H1 (cell line): ENCODE results near the gene METTL1. TPM values are rescaled to one million over a fixed set of nuclear protein-coding genes. Genes with fewer than 3 reads are reported as not detected.
A peak's percentile ranks its signal among the peaks of the same experiment; 100 is the strongest.

ENCODE experiments used
- CTCF ChIA-PET: fragments of 300-600 bp; sonication (Branson Sonifier 250); formaldehyde crosslinking; loops from one replicate; lab custom pipeline; 2021; ENCODE audit not compliant: partially characterized antibody; lab: Charles Lee
- POLR2A ChIA-PET: fragments of 300-600 bp; sonication (Branson Sonifier 250); formaldehyde crosslinking; loops from one replicate; lab custom pipeline; 2021; ENCODE audit warnings: inconsistent platforms; ENCODE audit not compliant: partially characterized antibody; lab: Charles Lee
- DNase-seq, 2 experiments: peaks; one replicate each; pipeline versions ENCODE4 v3.0.0 to v3.0.0-alpha.2; 2010 to 2022; ENCODE audit warnings: low spot score in 2 of 2, low read depth in 1 of 2, mixed read lengths in 1 of 2
- FAIRE-seq: peaks from 2 replicates; lab custom pipeline; 2011; peaks lifted over from hg19 to GRCh38; lab: Jason Lieb, UNC
- H2AFZ ChIP-seq: 2 replicates; pipeline ENCODE4 v1.8.1; 2012; ENCODE audit warnings: low read length, inconsistent platforms
- H2AK5ac ChIP-seq: 2 replicates; pipeline ENCODE4 v1.6.1; 2013; ENCODE audit warnings: low read depth, low read length
- H2BK120ac ChIP-seq: replicated peaks from 2 replicates; pipeline ENCODE3; 2013; ENCODE audit warnings: low read depth, low read length, inconsistent platforms
- H2BK12ac ChIP-seq: 2 replicates; pipeline ENCODE4 v1.6.1; 2013; ENCODE audit warnings: low read depth, low read length
- H2BK15ac ChIP-seq: 2 replicates; pipeline ENCODE4 v1.6.1; 2013; ENCODE audit warnings: low read length
- H2BK20ac ChIP-seq: 2 replicates; pipeline ENCODE4 v1.6.1; 2013; ENCODE audit warnings: low read length
- H2BK5ac ChIP-seq: 2 replicates; pipeline ENCODE4 v1.6.1; 2013; ENCODE audit warnings: low read depth, low read length
- H3K14ac ChIP-seq: 2 replicates; pipeline ENCODE4 v1.6.1; 2013; ENCODE audit warnings: inconsistent platforms; ENCODE audit not compliant: insufficient read length
- H3K18ac ChIP-seq: 2 replicates; pipeline ENCODE4 v1.6.1; 2013; ENCODE audit warnings: low read length; ENCODE audit errors: extremely low read depth
- H3K23ac ChIP-seq: 2 replicates; pipeline ENCODE4 v1.6.1; 2013; ENCODE audit warnings: inconsistent platforms; ENCODE audit not compliant: insufficient read length
- H3K23me2 ChIP-seq: 2 replicates; pipeline ENCODE4 v1.6.1; 2013; ENCODE audit warnings: low read depth, low read length
- H3K27ac ChIP-seq: 2 replicates; pipeline ENCODE4 v1.6.1; 2011; ENCODE audit warnings: low read depth, low read length, inconsistent platforms
- H3K27me3 ChIP-seq, 4 experiments: replicated peaks in 1 of 4; 1 replicate in 1 of 4; 2 replicates in 3 of 4; pipeline versions ENCODE4 v1.6.1 to v1.8.1; 2011 to 2013; ENCODE audit warnings: low read length in 3 of 4, mild to moderate bottlenecking in 3 of 4, inconsistent platforms in 2 of 4, mixed read lengths in 2 of 4, moderate library complexity in 1 of 4; ENCODE audit not compliant: control insufficient read depth in 3 of 4, insufficient read depth in 3 of 4; ENCODE audit errors: extremely low read depth in 1 of 4
- H3K36me3 ChIP-seq, 4 experiments: 2 replicates each; pipeline versions ENCODE4 v1.6.1 to v1.8.1; 2011 to 2013; ENCODE audit warnings: mild to moderate bottlenecking in 4 of 4, low read length in 3 of 4, moderate library complexity in 2 of 4, control low read depth in 1 of 4, inconsistent platforms in 1 of 4; ENCODE audit not compliant: insufficient read depth in 4 of 4, control insufficient read depth in 2 of 4
- H3K4ac ChIP-seq: replicated peaks from 2 replicates; pipeline ENCODE3; 2013; ENCODE audit warnings: low read length, low read depth, mixed read lengths, inconsistent platforms; ENCODE audit not compliant: insufficient read length
- H3K4me1 ChIP-seq, 4 experiments: replicated peaks in 1 of 4; 1 replicate in 1 of 4; 2 replicates in 3 of 4; pipeline versions ENCODE4 v1.6.1 to v1.8.1; 2011 to 2013; ENCODE audit warnings: low read length in 3 of 4, inconsistent platforms in 2 of 4, mixed read lengths in 1 of 4; ENCODE audit not compliant: insufficient read depth in 4 of 4, control insufficient read depth in 3 of 4
- H3K4me2 ChIP-seq, 2 experiments: 2 replicates each; pipeline versions ENCODE4 v1.6.1 to v1.8.1; 2011 to 2013; ENCODE audit warnings: low read depth in 2 of 2, low read length in 2 of 2, control low read depth in 1 of 2, inconsistent platforms in 1 of 2, mild to moderate bottlenecking in 1 of 2; ENCODE audit not compliant: insufficient read depth in 1 of 2
- H3K4me3 ChIP-seq, 4 experiments: fragments of 200-600, 300-600 bp in 1 of 4; sonication (generic), shearing (Covaris generic), sonication (Bioruptor Twin) in 1 of 4; 2 replicates each; pipeline versions ENCODE4 v1.5.1 to v1.8.1; 2011 to 2016; ENCODE audit warnings: low read length in 4 of 4, low read depth in 3 of 4, control low read depth in 2 of 4, inconsistent platforms in 2 of 4, mild to moderate bottlenecking in 2 of 4, mixed read lengths in 1 of 4, moderate library complexity in 1 of 4; ENCODE audit not compliant: insufficient read depth in 2 of 4; ENCODE audit errors: extremely low read depth in 1 of 4
- H3K56ac ChIP-seq: replicated peaks from 2 replicates; pipeline ENCODE3; 2013; ENCODE audit warnings: low read depth, mild to moderate bottlenecking, mixed read lengths, low read length, inconsistent platforms; ENCODE audit not compliant: insufficient read length
- H3K79me1 ChIP-seq: 2 replicates; pipeline ENCODE4 v1.6.1; 2013; ENCODE audit warnings: low read depth, low read length, control low read depth
- H3K79me2 ChIP-seq, 2 experiments: 2 replicates each; pipeline versions ENCODE4 v1.6.1 to v1.8.1; 2012 to 2013; ENCODE audit warnings: low read length in 2 of 2, mild to moderate bottlenecking in 2 of 2, inconsistent platforms in 1 of 2; ENCODE audit not compliant: insufficient read depth in 2 of 2, control insufficient read depth in 1 of 2
- H3K9ac ChIP-seq, 4 experiments: replicated peaks in 1 of 4; 1 replicate in 1 of 4; 2 replicates in 3 of 4; pipeline versions ENCODE4 v1.6.1 to v1.8.1; 2011 to 2013; ENCODE audit warnings: low read depth in 3 of 4, low read length in 3 of 4, control low read depth in 2 of 4, mild to moderate bottlenecking in 2 of 4, moderate library complexity in 2 of 4, inconsistent platforms in 1 of 4; ENCODE audit errors: extremely low read depth in 1 of 4
- H3K9me3 ChIP-seq, 2 experiments: 2 replicates each; pipeline versions ENCODE4 v1.6.1 to v1.8.1; 2012 to 2013; ENCODE audit warnings: mild to moderate bottlenecking in 2 of 2, moderate library complexity in 2 of 2, control low read depth in 1 of 2, inconsistent platforms in 1 of 2, low read depth in 1 of 2, low read length in 1 of 2, mixed read lengths in 1 of 2; ENCODE audit not compliant: insufficient read depth in 2 of 2
- H4K20me1 ChIP-seq, 2 experiments: replicated peaks in 1 of 2; 2 replicates each; pipeline versions ENCODE3 to v1.8.1; 2011 to 2013; ENCODE audit warnings: inconsistent platforms in 2 of 2, low read length in 2 of 2, mild to moderate bottlenecking in 1 of 2; ENCODE audit not compliant: insufficient read depth in 2 of 2, control insufficient read depth in 1 of 2
- H4K5ac ChIP-seq: 2 replicates; pipeline ENCODE4 v1.6.1; 2013; ENCODE audit warnings: low read length, low read depth, mixed read lengths, inconsistent platforms; ENCODE audit not compliant: insufficient read length
- H4K8ac ChIP-seq: 2 replicates; pipeline ENCODE4 v1.8.0; 2013; ENCODE audit warnings: mild to moderate bottlenecking, moderate library complexity, low read length, inconsistent platforms; ENCODE audit not compliant: insufficient read depth; ENCODE audit errors: extremely low read depth
- H4K91ac ChIP-seq: replicated peaks from 2 replicates; pipeline ENCODE3; 2013; ENCODE audit warnings: low read length, mixed read lengths, inconsistent platforms; ENCODE audit not compliant: insufficient read length
- ATF3 ChIP-seq: IDR thresholded peaks from 2 replicates; pipeline ENCODE4 v1.6.1; 2011; ENCODE audit warnings: low read depth, mild to moderate bottlenecking, low read length; ENCODE audit not compliant: insufficient read depth
- BACH1 ChIP-seq: IDR thresholded peaks from 2 replicates; pipeline ENCODE4 v1.6.1; 2012; ENCODE audit warnings: low read length, improper control_type of control experiment
- EZH2 ChIP-seq: fragments of 200-600 bp; sonication (generic); IDR thresholded peaks from 2 replicates; pipeline ENCODE4 v1.7.1; 2012; ENCODE audit warnings: low read depth, mild to moderate bottlenecking, moderate library complexity, low read length, inconsistent platforms; ENCODE audit not compliant: severe bottlenecking
- JUN ChIP-seq: IDR thresholded peaks from 2 replicates; pipeline ENCODE4 v1.6.1; 2011; ENCODE audit warnings: low read depth, mild to moderate bottlenecking, improper control_type of control experiment, low read length
- JUND ChIP-seq: IDR thresholded peaks from 2 replicates; pipeline ENCODE4 v1.6.1; 2011; ENCODE audit warnings: mild to moderate bottlenecking, improper control_type of control experiment, low read length
- KDM1A ChIP-seq: fragments of 200-600, 300-600 bp; sonication (generic); IDR thresholded peaks from 2 replicates; pipeline ENCODE4 v1.7.1; 2016; ENCODE audit warnings: mild to moderate bottlenecking, low read length, borderline replicate concordance
- RNF2 ChIP-seq: fragments of 200-900, 300-1000 bp; sonication (generic); IDR thresholded peaks from 2 replicates; pipeline ENCODE4 v1.7.1; 2016; ENCODE audit warnings: borderline replicate concordance, low read depth, mild to moderate bottlenecking, antibody characterized with exemption, low read length; ENCODE audit not compliant: poor library complexity, severe bottlenecking; ENCODE audit errors: missing control alignments
- RXRA ChIP-seq: IDR thresholded peaks from 2 replicates; pipeline ENCODE4 v1.6.1; 2011; ENCODE audit warnings: low read depth, mild to moderate bottlenecking, low read length, moderate library complexity; ENCODE audit not compliant: insufficient read depth
- SUZ12 ChIP-seq: fragments of 200-600 bp; sonication (generic); IDR thresholded peaks from 2 replicates; pipeline ENCODE4 v1.6.1; 2012; ENCODE audit warnings: mild to moderate bottlenecking, inconsistent platforms, low read length, moderate library complexity, mixed read lengths
- TAF1 ChIP-seq: IDR thresholded peaks from 2 replicates; pipeline ENCODE4 v1.6.1; 2011; ENCODE audit warnings: mild to moderate bottlenecking, low read depth, low read length
- WGBS, 2 experiments: shearing (Covaris generic) in 1 of 2; methylation state at CpG; one replicate each; pipeline versions ENCODE4 v1.1.6 to v1.1.7; 2013 to 2015; ENCODE audit warnings: low lambda C conversion rate in 2 of 2, mixed read lengths in 2 of 2, inconsistent platforms in 1 of 2, low coverage in 1 of 2, missing lambda C conversion rate in 1 of 2; ENCODE audit not compliant: insufficient replicate concordance in 2 of 2, insufficient coverage in 1 of 2, insufficient read length in 1 of 2; ENCODE audit errors: extremely low coverage in 1 of 2, missing lambda C conversion rate in 1 of 2; 5-methylcytosine and 5-hydroxymethylcytosine counted together
- polyA plus RNA-seq, 7 experiments: library from polyadenylated mRNA; depleted of rRNA in 3 of 7; stranded (reverse) in 5 of 7; unstranded in 2 of 7; fragments of >200 nt in 5 of 7; fragments of 200-250 nt in 2 of 7; gene quantifications; 1 replicate in 5 of 7; 2 replicates in 1 of 7; 4 replicates in 1 of 7; pipeline versions ENCODE4 v1.2.1 to v1.2.3, GENCODE V29; 2011 to 2013; ENCODE audit warnings: missing spikeins in 2 of 7, mixed read lengths in 2 of 7
- total RNA-seq: library from RNA; stranded (reverse); fragmentation: NEBNext Ultra II Directional; extraction: Animal tissue kit (Norgen Biotek cat#: 25700); gene quantifications from 2 replicates; pipeline ENCODE4 v1.2.1, GENCODE V29; 2021

Gene METTL1
- total and polyA plus RNA-seq, 2 of the 8 experiments (the other 6 are each of a cell fraction or from before 2014, with no cell fraction given): 40.5 to 46.0 TPM

- Histone ChIP-seq H3K4me1 (peaks cover 6 to 29% (median 12%) of the 10 kb centered on the region in 4 experiments; a peak in 6 of 7 replicates), H3K9me3 (no peaks in the 10 kb centered on the region; a peak in 1 of 4 replicates), H4K91ac (no peak overlapping the region), H3K9ac (no peak overlapping the region), H3K79me2 (no peaks in the 10 kb centered on the region), H4K8ac (peak overlapping the region; percentile 52; the same call in 1 of the 2 replicates), H2BK20ac (no peak overlapping the region), H3K23ac (no peak overlapping the region), H3K4me3 (peak overlapping the region; percentile 26 to 76 (median 39); a peak in 7 of 8 replicates), H2BK12ac (peak overlapping the region; percentile 84; the same call in 1 of the 2 replicates), H3K27me3 (peaks cover 50 to 97% (median 92%) of the 10 kb centered on the region in 4 experiments), H4K5ac (no peak overlapping the region), H2BK120ac (no peak overlapping the region), H3K56ac (no peak overlapping the region), H2AK5ac (no peak overlapping the region), H2BK15ac (peak overlapping the region; percentile 92; the same call in 1 of the 2 replicates), H3K36me3 (peaks cover 0 to 6% (median 0%) of the 10 kb centered on the region in 4 experiments; a peak in 1 of 8 replicates), H4K20me1 (peaks cover 0 to 17% of the 10 kb centered on the region in 2 experiments), H3K27ac (no peak overlapping the region), H3K14ac (no peak overlapping the region), H3K4me2 (peak overlapping the region; percentile 79 to 93), H2BK5ac (no peak overlapping the region), H3K4ac (peak overlapping the region; percentile 75), H2AFZ (no peak overlapping the region), H3K18ac (no peak overlapping the region), H3K23me2 (peaks cover 2% of the 10 kb centered on the region; the same call in 1 of the 2 replicates), H3K79me1 (no peaks in the 10 kb centered on the region)
- ChIA-PET CTCF (interaction anchor here (0.8 to 11.2 kb wide), 15 partner anchors 8 to 154 kb away, joined by 3 to 149 read pairs (median 7); partner anchors contain the start of genes CYP27B1 and TSPAN31), POLR2A (interaction anchor here (0.6 to 5.2 kb wide), 19 partner anchors 8 to 217 kb away, joined by 3 to 59 read pairs (median 5); partner anchors contain the start of genes ARHGEF25, CDK4, DDIT3 and EEF1AKMT3)
- DNase-seq (peak in 1 of 2 experiments; percentile 62), FAIRE-seq (no peak)
- WGBS, 2 experiments: 6% methylated on average over 28 of the region's 31 CpGs; no CpG with 5 or more reads in 1 of the 2 experiments
- TF ChIP-seq KDM1A (no peak), JUND (no peak), EZH2 (peak; percentile 19), RXRA (no peak), ATF3 (no peak), SUZ12 (peak; percentile 75), TAF1 (no peak), BACH1 (no peak), RNF2 (peak; percentile 35), JUN (no peak)
These were observed 35.0 kb downstream of the METTL1 start for GRCh38 chr12:57736741-57737466.
